Measurements from ENCODE around the gene DCTN1.

Gene DCTN1

GRCh38 chr2:74316627-74317295 is 63.4 kb downstream of the DCTN1 start:
- DNase-seq, result no peak

DNA sequence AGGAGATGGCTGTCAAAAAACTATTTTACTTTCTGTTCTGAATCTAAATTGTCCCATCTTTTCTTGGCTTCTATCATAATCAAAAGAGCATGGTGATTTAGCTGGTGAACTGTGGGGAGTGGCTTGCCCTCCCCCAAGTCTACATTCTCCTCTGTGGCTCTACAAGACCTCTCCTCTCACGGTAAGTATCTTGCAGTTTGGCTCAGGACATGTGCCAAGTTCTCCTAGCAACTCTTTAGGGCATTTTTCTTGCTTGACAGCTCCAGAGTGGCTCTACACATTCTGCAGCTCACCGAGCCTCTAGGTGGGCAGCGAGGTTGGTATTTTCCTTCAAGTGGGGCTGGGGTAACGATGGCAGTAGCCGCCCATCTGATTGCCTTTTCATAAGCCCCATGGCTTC is 66.0 kb downstream of the DCTN1 start:
- DNase-seq, result no peak

DNA sequence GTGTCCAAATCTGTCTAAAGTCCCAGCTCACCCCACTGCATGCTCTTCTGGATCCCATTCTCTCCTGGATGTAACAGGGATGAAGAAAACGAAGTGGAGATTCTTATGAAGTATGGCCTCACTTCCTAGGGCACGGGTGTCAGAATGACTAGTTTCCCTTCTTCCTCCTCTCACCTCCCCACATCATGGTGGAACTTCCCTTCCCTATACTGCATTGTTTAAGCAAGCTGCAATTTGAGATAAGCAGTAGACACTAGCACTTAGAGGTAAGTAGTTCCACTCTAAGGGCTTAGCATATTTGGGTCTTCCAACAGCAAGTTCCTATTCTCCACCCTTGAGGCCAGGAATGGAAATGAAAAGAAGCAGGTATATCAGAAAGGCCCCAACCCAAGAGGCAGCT is 66.6 kb downstream of the DCTN1 start:
- DNase-seq, result no peak

DNA sequence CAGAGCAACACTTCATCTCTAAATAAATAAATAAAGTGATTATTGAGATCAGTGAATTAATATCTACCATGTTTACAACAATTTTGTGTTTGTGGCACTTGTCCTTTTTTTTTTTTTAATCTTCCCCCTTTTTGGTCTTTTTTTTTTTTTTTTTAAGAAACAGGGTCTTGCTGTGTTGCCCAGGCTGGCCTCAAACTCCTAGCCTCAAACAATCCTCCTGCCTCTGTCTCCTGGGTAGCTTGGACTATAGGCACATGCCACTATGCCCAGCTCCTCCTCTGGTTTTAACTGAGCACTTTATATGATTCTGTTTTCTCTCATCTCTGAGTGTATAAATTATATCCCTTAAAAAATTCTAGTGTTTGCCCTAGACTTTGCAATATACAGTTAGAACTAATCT is 67.2 kb downstream of the DCTN1 start:
- no peak for DNase-seq
